IPS-18c (cell line): ENCODE measurements around the gene SCN8A.
"Not testable (repeated sequence)": the region's sequence is repeated elsewhere in the genome, so short reads cannot be mapped to it uniquely, and the experiment has no call there.

Source experiments
- H3K4me3 ChIP-seq: 2 replicates; pipeline ENCODE4 v1.7.0; 2013; ENCODE audit warnings: low read depth, mild to moderate bottlenecking, low read length, moderate library complexity; ENCODE audit not compliant: insufficient read depth
- H3K9me3 ChIP-seq: one replicate; pipeline ENCODE4 v1.6.1; 2013; ENCODE audit warnings: mild to moderate bottlenecking, low read length, moderate library complexity; ENCODE audit not compliant: control insufficient read depth, insufficient read depth

SCN8A gene

DNA sequence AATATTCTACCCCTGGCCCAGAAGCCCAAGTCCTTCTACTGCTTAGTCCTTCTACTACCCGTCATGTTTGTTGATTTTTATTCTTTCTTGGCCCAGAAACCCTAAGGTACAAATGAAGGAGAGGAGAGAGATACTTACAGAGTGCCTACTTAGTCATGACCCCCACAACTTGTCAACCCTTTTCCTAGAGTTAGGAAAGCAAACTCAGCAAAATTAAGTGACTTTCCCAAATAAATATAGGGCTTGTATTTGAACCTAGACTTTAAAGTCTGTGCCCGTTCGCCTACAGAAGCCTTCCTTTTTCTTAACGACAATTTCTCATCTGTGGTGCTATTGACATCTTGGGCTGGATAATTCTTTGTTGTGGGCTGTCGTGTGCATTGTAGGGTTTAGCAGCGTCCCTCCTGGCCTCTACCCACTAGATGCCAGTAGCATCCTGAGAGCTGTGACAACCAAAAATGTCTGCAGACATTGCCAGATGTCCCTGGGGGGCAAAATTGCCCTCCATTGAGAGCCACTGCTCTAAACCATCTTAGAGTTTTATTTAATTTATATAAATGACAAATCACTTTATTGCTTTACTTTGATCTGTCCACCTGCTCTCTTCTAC, 175.1 kb downstream of the SCN8A start:
- H3K9me3 ChIP-seq: no peaks in the 10 kb centered on the region
- H3K4me3 ChIP-seq: no peak overlapping the region

DNA sequence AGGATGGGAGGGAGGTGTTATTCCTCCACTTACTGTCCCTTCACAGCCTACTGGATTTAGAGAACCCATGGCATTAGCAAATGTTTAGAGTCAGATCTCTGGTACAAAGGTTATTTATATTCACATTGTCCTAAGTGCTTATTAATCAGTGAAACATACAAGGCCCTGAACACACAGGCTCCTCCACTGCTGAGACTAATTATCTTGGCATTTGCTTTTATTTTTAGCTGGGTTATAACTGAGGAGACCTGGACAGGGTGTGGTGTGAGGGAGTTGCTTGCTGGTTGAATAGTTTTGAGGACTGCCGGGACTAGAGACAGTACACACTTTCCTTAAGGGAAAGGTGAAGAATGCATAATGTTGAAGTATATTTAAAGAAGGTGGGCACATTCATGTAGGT, 180.0 kb downstream of the SCN8A start:
- no peak overlapping the region for H3K4me3 ChIP-seq
- no peaks in the 10 kb centered on the region for H3K9me3 ChIP-seq

- H3K4me3 ChIP-seq: no peak overlapping the region
- no peaks in the 10 kb centered on the region for H3K9me3 ChIP-seq
Measured at GRCh38 chr12:51773145-51773869, 182.3 kb downstream of the SCN8A start.

GRCh38 chr12:51774933-51775332, 183.9 kb downstream of the SCN8A start:
- H3K9me3 ChIP-seq: no peaks in the 10 kb centered on the region
- no peak overlapping the region for H3K4me3 ChIP-seq

- Histone ChIP-seq H3K9me3 (no peaks in the 10 kb centered on the region), H3K4me3 (no peak overlapping the region)
Measured at GRCh38 chr12:51777457-51777856, 186.4 kb downstream of the SCN8A start.

- Histone ChIP-seq H3K9me3 (no peaks in the 10 kb centered on the region), H3K4me3 (no peak overlapping the region)
Measured at GRCh38 chr12:51777973-51778372, 186.9 kb downstream of the SCN8A start.

GRCh38 chr12:51779876-51780275, 188.8 kb downstream of the SCN8A start:
- Histone ChIP-seq H3K4me3 (no peak overlapping the region), H3K9me3 (no peaks in the 10 kb centered on the region)

GRCh38 chr12:51784688-51785087, 193.7 kb downstream of the SCN8A start:
- H3K9me3 ChIP-seq: no peaks in the 10 kb centered on the region
- no peak overlapping the region for H3K4me3 ChIP-seq

- no peaks in the 10 kb centered on the region for H3K9me3 ChIP-seq
- H3K4me3 ChIP-seq: no peak overlapping the region
Measured at GRCh38 chr12:51785906-51786305, 194.9 kb downstream of the SCN8A start.

- no peak overlapping the region for H3K4me3 ChIP-seq
- no peaks in the 10 kb centered on the region for H3K9me3 ChIP-seq
Measured at GRCh38 chr12:51788876-51789275, 197.8 kb downstream of the SCN8A start.

GRCh38 chr12:51792417-51792816, 201.4 kb downstream of the SCN8A start:
- Histone ChIP-seq H3K4me3 (no peak overlapping the region), H3K9me3 (no peaks in the 10 kb centered on the region)

DNA sequence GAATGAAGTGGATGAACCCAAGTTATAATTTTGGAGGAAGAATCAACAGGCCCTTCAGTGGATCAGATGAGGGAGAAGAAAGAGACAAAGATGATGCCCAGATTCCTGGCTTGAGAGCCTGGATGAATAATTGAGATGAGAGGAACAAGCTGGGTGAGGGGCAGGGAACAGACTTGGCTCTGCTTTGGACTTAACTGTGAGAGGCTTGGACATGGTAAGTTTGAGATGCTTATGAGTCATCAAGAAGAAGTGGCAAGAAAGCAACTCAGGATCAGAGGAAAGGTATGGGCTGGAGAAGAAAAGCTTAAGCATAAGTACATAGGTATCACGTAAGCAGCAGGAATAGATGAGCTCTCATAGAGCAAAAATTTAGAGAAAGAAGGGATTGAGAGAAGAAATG, 202.2 kb downstream of the SCN8A start:
- Histone ChIP-seq H3K9me3 (no peaks in the 10 kb centered on the region), H3K4me3 (no peak overlapping the region)

DNA sequence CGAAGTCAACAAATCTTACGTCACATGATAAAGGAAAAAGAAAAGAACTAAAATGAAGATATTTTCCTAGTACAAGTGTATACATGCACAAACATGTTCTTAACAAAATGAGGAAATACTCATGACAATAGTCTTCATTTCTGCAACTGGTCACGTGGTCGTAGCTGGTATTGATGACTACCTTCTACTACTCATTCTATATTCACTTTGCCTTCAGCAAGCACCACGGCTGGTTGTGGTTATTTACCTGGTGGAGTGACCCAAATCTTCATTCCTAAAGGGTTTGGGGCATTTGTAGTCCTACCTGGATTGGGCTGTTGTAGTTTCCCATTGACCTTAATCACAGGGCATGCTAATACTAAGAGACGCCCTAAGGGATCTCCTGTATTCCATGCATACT, 206.3 kb downstream of the SCN8A start:
- H3K4me3 ChIP-seq: no peak overlapping the region

DNA sequence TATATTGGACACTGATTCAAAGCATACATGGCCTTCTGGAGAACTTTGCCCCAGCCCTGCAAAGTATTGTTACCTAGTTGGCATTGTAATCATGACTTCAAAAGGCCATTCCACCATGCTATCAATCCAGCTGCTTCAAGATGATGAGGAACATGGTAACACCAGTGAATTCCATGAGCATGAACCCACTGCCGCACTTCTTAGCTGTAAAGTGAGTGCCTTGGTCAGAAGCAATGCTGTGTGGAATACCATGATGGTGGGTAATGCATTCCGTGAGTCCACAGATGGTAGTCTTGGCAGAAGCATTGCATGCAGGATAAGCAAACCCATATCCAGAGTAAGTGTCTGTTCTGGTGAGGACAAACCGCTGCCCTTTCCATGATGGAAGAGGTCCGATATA, 207.0 kb downstream of the SCN8A start:
- H3K4me3 ChIP-seq, H3K9me3 ChIP-seq: not testable (repeated sequence)

More for the DNA sequence above, 206.3 kb downstream of the SCN8A start:
- H3K9me3 ChIP-seq: no peaks in the 10 kb centered on the region

DNA sequence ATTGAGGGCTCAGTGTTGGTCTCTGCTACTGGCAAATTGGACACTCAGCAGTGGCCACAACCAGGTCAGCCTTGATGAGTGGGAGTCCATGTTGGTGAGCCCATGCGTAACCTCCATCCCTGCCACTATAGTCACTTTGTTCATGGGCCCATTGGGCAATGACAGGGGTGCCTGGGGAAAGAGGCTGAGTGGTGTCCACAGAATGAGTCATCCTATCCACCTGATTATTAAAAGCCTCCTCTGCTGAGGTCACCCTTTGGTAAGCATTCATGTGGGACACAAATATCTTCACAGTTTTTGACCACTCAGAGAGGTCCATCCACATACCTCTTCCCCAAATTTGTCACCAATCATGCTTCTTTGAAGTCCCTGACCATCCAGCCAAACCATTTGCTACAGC, 207.5 kb downstream of the SCN8A start:
- H3K4me3 ChIP-seq: no peak overlapping the region
- H3K9me3 ChIP-seq: no peaks in the 10 kb centered on the region

- H3K9me3 ChIP-seq: no peaks in the 10 kb centered on the region
Measured at GRCh38 chr12:51801027-51801426, 210.0 kb downstream of the SCN8A start.

DNA sequence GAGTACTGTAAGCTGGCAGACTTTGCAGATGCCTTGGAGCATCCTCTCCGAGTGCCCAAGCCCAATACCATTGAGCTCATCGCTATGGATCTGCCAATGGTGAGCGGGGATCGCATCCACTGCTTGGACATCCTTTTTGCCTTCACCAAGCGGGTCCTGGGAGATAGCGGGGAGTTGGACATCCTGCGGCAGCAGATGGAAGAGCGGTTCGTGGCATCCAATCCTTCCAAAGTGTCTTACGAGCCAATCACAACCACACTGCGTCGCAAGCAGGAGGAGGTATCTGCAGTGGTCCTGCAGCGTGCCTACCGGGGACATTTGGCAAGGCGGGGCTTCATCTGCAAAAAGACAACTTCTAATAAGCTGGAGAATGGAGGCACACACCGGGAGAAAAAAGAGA, 215.9 kb downstream of the SCN8A start:
- Histone ChIP-seq H3K4me3 (no peak overlapping the region), H3K9me3 (no peaks in the 10 kb centered on the region)

More at GRCh38 chr12:51801027-51801426, 210.0 kb downstream of the SCN8A start:
- H3K4me3 ChIP-seq: no peak overlapping the region

DNA sequence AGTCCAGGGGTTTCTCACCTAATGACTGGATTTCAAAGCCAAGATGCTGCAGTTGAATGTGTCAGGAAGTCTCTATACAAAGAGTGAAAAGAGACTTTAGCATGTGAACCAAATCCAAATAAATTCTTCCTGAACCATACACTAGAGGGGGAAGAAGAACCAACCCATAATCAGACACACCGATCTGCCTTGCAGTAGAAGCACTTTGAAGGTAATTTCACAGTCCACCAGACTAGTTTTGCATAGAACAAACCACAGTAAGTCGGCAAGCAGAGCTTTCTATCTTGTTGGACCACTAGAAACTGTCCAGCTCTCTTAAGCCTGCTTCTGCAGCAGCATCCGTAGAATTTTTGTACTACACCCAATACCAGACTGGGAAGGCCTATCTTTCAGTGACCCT, 218.2 kb downstream of the SCN8A start:
- H3K4me3 ChIP-seq: no peak overlapping the region

More for the DNA sequence above, 218.2 kb downstream of the SCN8A start:
- H3K9me3 ChIP-seq: no peaks in the 10 kb centered on the region
